K562 (cell line): ENCODE results near the gene ZNF587. TPM values are rescaled to one million over a fixed set of nuclear protein-coding genes. Genes with fewer than 3 reads are reported as not detected.

Source experiments
- BRD4 ChIP-seq: fragments of 200-600 bp; sonication (generic); IDR thresholded peaks from 2 replicates; pipeline ENCODE4 v1.6.1; 2017; ENCODE audit warnings: inconsistent platforms
- CBX1 ChIP-seq: sonication (generic); IDR thresholded peaks from 2 replicates; pipeline ENCODE4 v1.6.1; 2016; ENCODE audit warnings: antibody characterized with exemption, low read depth, mild to moderate bottlenecking
- GABPB1 ChIP-seq: sonication (generic); formaldehyde crosslinking; IDR thresholded peaks from 2 replicates; pipeline ENCODE4 v1.8.0; 2022; ENCODE audit warnings: mild to moderate bottlenecking, missing genetic modification reagents
- HNRNPH1 ChIP-seq: fragments of 200-400 bp; formaldehyde crosslinking; optimal IDR thresholded peaks from 2 replicates; pipeline ENCODE3; 2017; ENCODE audit warnings: low read depth, mild to moderate bottlenecking, low read length, moderate library complexity
- HOMEZ ChIP-seq: fragments of 250-450 bp; sonication (Bioruptor Pico); IDR thresholded peaks from 2 replicates; pipeline ENCODE4 v1.4.0; 2020; ENCODE audit warnings: mild to moderate bottlenecking, moderate library complexity
- MCM7 ChIP-seq, 2 experiments: fragments of 450-650 bp; IDR thresholded peaks; 2 replicates each; pipeline ENCODE4 v1.6.1; 2016 to 2018
- MECOM ChIP-seq: fragments of 250-450 bp; sonication (Bioruptor Pico); IDR thresholded peaks from 2 replicates; pipeline ENCODE4 v1.8.0; 2022; ENCODE audit warnings: inconsistent platforms
- PRPF4 ChIP-seq: fragments of 200-400 bp; formaldehyde crosslinking; IDR thresholded peaks from one replicate; pipeline ENCODE4 v1.6.1; 2017; ENCODE audit warnings: low read length, low read depth, mild to moderate bottlenecking; ENCODE audit not compliant: insufficient read depth, poor library complexity, severe bottlenecking
- SNIP1 ChIP-seq: fragments of 450-650 bp; IDR thresholded peaks from 2 replicates; pipeline ENCODE4 v1.7.1; 2017; ENCODE audit warnings: low read depth, mild to moderate bottlenecking
- SREBF2 ChIP-seq: sonication (generic); formaldehyde crosslinking; IDR thresholded peaks from 2 replicates; pipeline ENCODE4 v1.4.0; 2020; ENCODE audit warnings: mild to moderate bottlenecking, missing genetic modification reagents
- ZBTB12 ChIP-seq: fragments of 250-450 bp; sonication (Bioruptor Pico); IDR thresholded peaks from 2 replicates; pipeline ENCODE4 v1.4.0; 2020
- polyA plus RNA-seq, 8 experiments: library from polyadenylated mRNA; depleted of rRNA in 4 of 8; stranded (reverse) in 5 of 8; unstranded in 3 of 8; fragments of >200 nt; fragmentation: Nextera tagmentation in 2 of 8; fragmentation: Illumina TruSeq in 1 of 8; extraction: Ambion mirVana in 2 of 8; extraction: Trizol in 1 of 8; gene quantifications; 2 replicates each; pipeline versions ENCODE4 v1.2.1 to v1.2.3, GENCODE V29; 2011 to 2014; ENCODE audit warnings: inconsistent platforms in 1 of 8, missing spikeins in 1 of 8
- total RNA-seq, 7 experiments: library from RNA; depleted of rRNA in 6 of 7; stranded (reverse); fragments of >200 nt in 6 of 7; fragmentation: Illumina TruSeq in 2 of 7; extraction: Trizol in 2 of 7; gene quantifications; 2 replicates each; pipeline versions ENCODE4 v1.2.1 to v1.2.3, GENCODE V29; 2011 to 2021; ENCODE audit warnings: low replicate concordance in 1 of 7
- TF ChIP-seq, protein P1 (sequence below): fragments of 250-450 bp; sonication (Bioruptor Pico); IDR thresholded peaks from 2 replicates; pipeline ENCODE4 v1.9.0; 2021; ENCODE audit warnings: mild to moderate bottlenecking, inconsistent platforms
- TF ChIP-seq, protein P2 (sequence below): IDR thresholded peaks from 2 replicates; pipeline ENCODE4 v1.6.1; 2011; ENCODE audit warnings: borderline replicate concordance, low read depth, mild to moderate bottlenecking, moderate library complexity, low read length; ENCODE audit not compliant: insufficient read depth, poor library complexity, severe bottlenecking
- TF ChIP-seq, protein P3 (sequence below): sonication (generic); formaldehyde crosslinking; IDR thresholded peaks from 2 replicates; pipeline ENCODE4 v1.8.0; 2022; ENCODE audit warnings: mild to moderate bottlenecking, missing genetic modification reagents
- TF ChIP-seq, protein P4 (sequence below): fragments of 450-650 bp; IDR thresholded peaks from 2 replicates; pipeline ENCODE4 v1.6.1; 2016

Gene ZNF587
- total and polyA plus RNA-seq, 9 of the 15 experiments (the other 6 are each of a cell fraction or from before 2014, with no cell fraction given) = 3.2 to 42.0 (median 24.9) TPM

- TF ChIP-seq ZBTB12 = no peak
- no peak for TF ChIP-seq HNRNPH1
- TF ChIP-seq, protein P1, sequence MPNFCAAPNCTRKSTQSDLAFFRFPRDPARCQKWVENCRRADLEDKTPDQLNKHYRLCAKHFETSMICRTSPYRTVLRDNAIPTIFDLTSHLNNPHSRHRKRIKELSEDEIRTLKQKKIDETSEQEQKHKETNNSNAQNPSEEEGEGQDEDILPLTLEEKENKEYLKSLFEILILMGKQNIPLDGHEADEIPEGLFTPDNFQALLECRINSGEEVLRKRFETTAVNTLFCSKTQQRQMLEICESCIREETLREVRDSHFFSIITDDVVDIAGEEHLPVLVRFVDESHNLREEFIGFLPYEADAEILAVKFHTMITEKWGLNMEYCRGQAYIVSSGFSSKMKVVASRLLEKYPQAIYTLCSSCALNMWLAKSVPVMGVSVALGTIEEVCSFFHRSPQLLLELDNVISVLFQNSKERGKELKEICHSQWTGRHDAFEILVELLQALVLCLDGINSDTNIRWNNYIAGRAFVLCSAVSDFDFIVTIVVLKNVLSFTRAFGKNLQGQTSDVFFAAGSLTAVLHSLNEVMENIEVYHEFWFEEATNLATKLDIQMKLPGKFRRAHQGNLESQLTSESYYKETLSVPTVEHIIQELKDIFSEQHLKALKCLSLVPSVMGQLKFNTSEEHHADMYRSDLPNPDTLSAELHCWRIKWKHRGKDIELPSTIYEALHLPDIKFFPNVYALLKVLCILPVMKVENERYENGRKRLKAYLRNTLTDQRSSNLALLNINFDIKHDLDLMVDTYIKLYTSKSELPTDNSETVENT = no peak
- TF ChIP-seq, protein P2, sequence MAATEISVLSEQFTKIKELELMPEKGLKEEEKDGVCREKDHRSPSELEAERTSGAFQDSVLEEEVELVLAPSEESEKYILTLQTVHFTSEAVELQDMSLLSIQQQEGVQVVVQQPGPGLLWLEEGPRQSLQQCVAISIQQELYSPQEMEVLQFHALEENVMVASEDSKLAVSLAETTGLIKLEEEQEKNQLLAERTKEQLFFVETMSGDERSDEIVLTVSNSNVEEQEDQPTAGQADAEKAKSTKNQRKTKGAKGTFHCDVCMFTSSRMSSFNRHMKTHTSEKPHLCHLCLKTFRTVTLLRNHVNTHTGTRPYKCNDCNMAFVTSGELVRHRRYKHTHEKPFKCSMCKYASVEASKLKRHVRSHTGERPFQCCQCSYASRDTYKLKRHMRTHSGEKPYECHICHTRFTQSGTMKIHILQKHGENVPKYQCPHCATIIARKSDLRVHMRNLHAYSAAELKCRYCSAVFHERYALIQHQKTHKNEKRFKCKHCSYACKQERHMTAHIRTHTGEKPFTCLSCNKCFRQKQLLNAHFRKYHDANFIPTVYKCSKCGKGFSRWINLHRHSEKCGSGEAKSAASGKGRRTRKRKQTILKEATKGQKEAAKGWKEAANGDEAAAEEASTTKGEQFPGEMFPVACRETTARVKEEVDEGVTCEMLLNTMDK = peak; percentile 40
- TF ChIP-seq, protein P3, sequence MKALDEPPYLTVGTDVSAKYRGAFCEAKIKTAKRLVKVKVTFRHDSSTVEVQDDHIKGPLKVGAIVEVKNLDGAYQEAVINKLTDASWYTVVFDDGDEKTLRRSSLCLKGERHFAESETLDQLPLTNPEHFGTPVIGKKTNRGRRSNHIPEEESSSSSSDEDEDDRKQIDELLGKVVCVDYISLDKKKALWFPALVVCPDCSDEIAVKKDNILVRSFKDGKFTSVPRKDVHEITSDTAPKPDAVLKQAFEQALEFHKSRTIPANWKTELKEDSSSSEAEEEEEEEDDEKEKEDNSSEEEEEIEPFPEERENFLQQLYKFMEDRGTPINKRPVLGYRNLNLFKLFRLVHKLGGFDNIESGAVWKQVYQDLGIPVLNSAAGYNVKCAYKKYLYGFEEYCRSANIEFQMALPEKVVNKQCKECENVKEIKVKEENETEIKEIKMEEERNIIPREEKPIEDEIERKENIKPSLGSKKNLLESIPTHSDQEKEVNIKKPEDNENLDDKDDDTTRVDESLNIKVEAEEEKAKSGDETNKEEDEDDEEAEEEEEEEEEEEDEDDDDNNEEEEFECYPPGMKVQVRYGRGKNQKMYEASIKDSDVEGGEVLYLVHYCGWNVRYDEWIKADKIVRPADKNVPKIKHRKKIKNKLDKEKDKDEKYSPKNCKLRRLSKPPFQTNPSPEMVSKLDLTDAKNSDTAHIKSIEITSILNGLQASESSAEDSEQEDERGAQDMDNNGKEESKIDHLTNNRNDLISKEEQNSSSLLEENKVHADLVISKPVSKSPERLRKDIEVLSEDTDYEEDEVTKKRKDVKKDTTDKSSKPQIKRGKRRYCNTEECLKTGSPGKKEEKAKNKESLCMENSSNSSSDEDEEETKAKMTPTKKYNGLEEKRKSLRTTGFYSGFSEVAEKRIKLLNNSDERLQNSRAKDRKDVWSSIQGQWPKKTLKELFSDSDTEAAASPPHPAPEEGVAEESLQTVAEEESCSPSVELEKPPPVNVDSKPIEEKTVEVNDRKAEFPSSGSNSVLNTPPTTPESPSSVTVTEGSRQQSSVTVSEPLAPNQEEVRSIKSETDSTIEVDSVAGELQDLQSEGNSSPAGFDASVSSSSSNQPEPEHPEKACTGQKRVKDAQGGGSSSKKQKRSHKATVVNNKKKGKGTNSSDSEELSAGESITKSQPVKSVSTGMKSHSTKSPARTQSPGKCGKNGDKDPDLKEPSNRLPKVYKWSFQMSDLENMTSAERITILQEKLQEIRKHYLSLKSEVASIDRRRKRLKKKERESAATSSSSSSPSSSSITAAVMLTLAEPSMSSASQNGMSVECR (CRISPR knock-in tag) = no peak
- peak; percentile 60; the same call in 1 of the 2 replicates for TF ChIP-seq GABPB1 (CRISPR knock-in tag)
- TF ChIP-seq HOMEZ = no peak
- TF ChIP-seq CBX1 = no peak
- no peak for TF ChIP-seq SNIP1
- no peak for TF ChIP-seq PRPF4
- no peak for TF ChIP-seq BRD4
- TF ChIP-seq SREBF2 (CRISPR knock-in tag) = no peak
- no peak for TF ChIP-seq MECOM (CRISPR knock-in tag)
- TF ChIP-seq MCM7 (IDR thresholded peaks at IDR 0.05) = no peak
- TF ChIP-seq, protein P4, sequence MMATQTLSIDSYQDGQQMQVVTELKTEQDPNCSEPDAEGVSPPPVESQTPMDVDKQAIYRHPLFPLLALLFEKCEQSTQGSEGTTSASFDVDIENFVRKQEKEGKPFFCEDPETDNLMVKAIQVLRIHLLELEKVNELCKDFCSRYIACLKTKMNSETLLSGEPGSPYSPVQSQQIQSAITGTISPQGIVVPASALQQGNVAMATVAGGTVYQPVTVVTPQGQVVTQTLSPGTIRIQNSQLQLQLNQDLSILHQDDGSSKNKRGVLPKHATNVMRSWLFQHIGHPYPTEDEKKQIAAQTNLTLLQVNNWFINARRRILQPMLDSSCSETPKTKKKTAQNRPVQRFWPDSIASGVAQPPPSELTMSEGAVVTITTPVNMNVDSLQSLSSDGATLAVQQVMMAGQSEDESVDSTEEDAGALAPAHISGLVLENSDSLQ = 0 out of 2 replicates have a peak, but pooled peaks have one; percentile 5
These were observed 19.5 kb upstream of the ZNF587 start, which contains the start of gene ZNF587B (continued) for GRCh38 chr19:57830071-57830602.
